Brain microvascular endothelial cell (primary cell): ENCODE data around the gene SPNS2.

Experiments
- DNase-seq: peaks from one replicate; pipeline ENCODE4 v3.0.0-alpha.2; 2020
- H3K27ac ChIP-seq: fragments of 250-450 bp; sonication (Bioruptor Pico); 2 replicates; pipeline ENCODE4 v1.5.1; 2020; ENCODE audit warnings: mild to moderate bottlenecking, moderate library complexity
- H3K27me3 ChIP-seq: fragments of 250-450 bp; sonication (Bioruptor Pico); replicated peaks from 2 replicates; pipeline ENCODE4 v1.5.1; 2020; ENCODE audit warnings: mild to moderate bottlenecking
- H3K36me3 ChIP-seq: fragments of 250-450 bp; sonication (Bioruptor Pico); replicated peaks from 2 replicates; pipeline ENCODE4 v1.5.1; 2020; ENCODE audit warnings: mild to moderate bottlenecking
- H3K4me3 ChIP-seq: 2 replicates; pipeline ENCODE4 v1.5.1; 2011; ENCODE audit warnings: low read depth, mild to moderate bottlenecking, control low read depth, low read length, moderate library complexity
- CTCF ChIP-seq: IDR thresholded peaks from 2 replicates; pipeline ENCODE4 v1.5.1; 2011; ENCODE audit warnings: low read depth, mild to moderate bottlenecking, moderate library complexity, low read length, control low read depth, inconsistent platforms; ENCODE audit errors: missing control alignments
- in situ Hi-C: cut with HindIII; loops from 2 replicates; pipeline ENCODE4 v1.10.0; 2017; ENCODE audit warnings: low sequenced_read_pairs, low pct_ligation_motif_present

The SPNS2 gene

GRCh38 chr17:4520060-4520893 lies 21.6 kb downstream of the SPNS2 start:
- Histone ChIP-seq H3K27me3 (no peaks in the 10 kb centered on the region), H3K36me3 (no peaks in the 10 kb centered on the region), H3K27ac (no peak overlapping the region), H3K4me3 (no peak overlapping the region)
- DNase-seq: no peak
- in situ Hi-C loops: no loop called here
- no peak for TF ChIP-seq CTCF

- no peak for DNase-seq
- Histone ChIP-seq H3K36me3 (no peaks in the 10 kb centered on the region), H3K27me3 (no peaks in the 10 kb centered on the region), H3K4me3 (no peak overlapping the region), H3K27ac (no peak overlapping the region)
- no peak for TF ChIP-seq CTCF
- in situ Hi-C loops: no loop called here
Observed at GRCh38 chr17:4520894-4521600, 22.4 kb downstream of the SPNS2 start.

- no peak for TF ChIP-seq CTCF
- no peaks in the 10 kb centered on the region for H3K27me3 ChIP-seq
- DNase-seq: no peak
- H3K4me3 ChIP-seq: no peak overlapping the region
- H3K36me3 ChIP-seq: no peaks in the 10 kb centered on the region
- H3K27ac ChIP-seq: no peak overlapping the region
- in situ Hi-C loops: no loop called here
Observed at GRCh38 chr17:4522661-4523060, 24.0 kb downstream of the SPNS2 start.

- H3K27me3 ChIP-seq: no peaks in the 10 kb centered on the region
- TF ChIP-seq CTCF: no peak
- in situ Hi-C loops: no loop called here
Observed at GRCh38 chr17:4523946-4524345, 25.3 kb downstream of the SPNS2 start.

GRCh38 chr17:4525691-4526397 lies 27.2 kb downstream of the SPNS2 start:
- no peaks in the 10 kb centered on the region for H3K36me3 ChIP-seq
- DNase-seq: no peak
- in situ Hi-C loops: no loop called here
- no peaks in the 10 kb centered on the region for H3K27me3 ChIP-seq
- no peak overlapping the region for H3K4me3 ChIP-seq
- no peak for TF ChIP-seq CTCF
- H3K27ac ChIP-seq: no peak overlapping the region

More at GRCh38 chr17:4523946-4524345, 25.3 kb downstream of the SPNS2 start:
- H3K4me3 ChIP-seq: no peak overlapping the region
- no peak overlapping the region for H3K27ac ChIP-seq
- no peak for DNase-seq
- no peaks in the 10 kb centered on the region for H3K36me3 ChIP-seq
